Mesenchymal stem cell (in vitro differentiated cells and primary cell): ENCODE results near the gene ALK.

Source experiments
- DNase-seq: peaks from one replicate; pipeline ENCODE4 v3.0.0-alpha.2; 2013
- H2AFZ ChIP-seq: one replicate; pipeline ENCODE4 v1.6.1; 2013; ENCODE audit warnings: low read depth, mild to moderate bottlenecking, control low read depth, inconsistent platforms, low read length, moderate library complexity
- H2AK5ac ChIP-seq: 2 replicates; pipeline ENCODE4 v1.6.1; 2013; ENCODE audit warnings: low read length, moderate library complexity, mild to moderate bottlenecking, inconsistent platforms; ENCODE audit not compliant: severe bottlenecking
- H2BK120ac ChIP-seq: one replicate; pipeline ENCODE4 v1.6.1; 2013; ENCODE audit warnings: low read depth, mild to moderate bottlenecking, inconsistent platforms, low read length, moderate library complexity
- H2BK12ac ChIP-seq, 2 experiments: one replicate each; pipeline ENCODE4 v1.6.1; 2013; ENCODE audit warnings: inconsistent platforms in 2 of 2, low read length in 2 of 2, mild to moderate bottlenecking in 2 of 2, moderate library complexity in 2 of 2, control low read depth in 1 of 2
- H2BK15ac ChIP-seq: one replicate; pipeline ENCODE4 v1.6.1; 2013; ENCODE audit warnings: mild to moderate bottlenecking, low read depth, inconsistent platforms; ENCODE audit not compliant: poor library complexity, severe bottlenecking
- H2BK5ac ChIP-seq: 2 replicates; pipeline ENCODE4 v1.6.1; 2013; ENCODE audit warnings: low read depth, mild to moderate bottlenecking, low read length, control low read depth, inconsistent platforms; ENCODE audit not compliant: poor library complexity, severe bottlenecking
- H3K14ac ChIP-seq, 2 experiments: one replicate each; pipeline ENCODE4 v1.6.1; 2013; ENCODE audit warnings: inconsistent platforms in 2 of 2, low read length in 2 of 2, control low read depth in 1 of 2, mild to moderate bottlenecking in 1 of 2, moderate library complexity in 1 of 2
- H3K18ac ChIP-seq, 2 experiments: one replicate each; pipeline ENCODE4 v1.6.1; 2013; ENCODE audit warnings: inconsistent platforms in 2 of 2, low read length in 2 of 2, control low read depth in 1 of 2, low read depth in 1 of 2, mild to moderate bottlenecking in 1 of 2
- H3K23ac ChIP-seq, 2 experiments: one replicate each; pipeline ENCODE4 v1.6.1; 2013; ENCODE audit warnings: inconsistent platforms in 2 of 2, low read length in 2 of 2, mild to moderate bottlenecking in 2 of 2, moderate library complexity in 2 of 2, control low read depth in 1 of 2
- H3K27ac ChIP-seq: 2 replicates; pipeline ENCODE4 v1.5.1; 2013; ENCODE audit warnings: mild to moderate bottlenecking, moderate library complexity, low read length, control low read depth, inconsistent platforms; ENCODE audit not compliant: poor library complexity, severe bottlenecking
- H3K27me3 ChIP-seq, 2 experiments: 2 replicates each; pipeline versions ENCODE4 v1.6.1 to v1.7.0; 2013; ENCODE audit warnings: low read length in 2 of 2, mild to moderate bottlenecking in 2 of 2, moderate library complexity in 2 of 2, control low read depth in 1 of 2, inconsistent platforms in 1 of 2; ENCODE audit not compliant: control insufficient read depth in 1 of 2, insufficient read depth in 1 of 2
- H3K36me3 ChIP-seq, 2 experiments: 2 replicates each; pipeline versions ENCODE4 v1.6.1 to v1.7.0; 2013; ENCODE audit warnings: low read length in 2 of 2, control low read depth in 1 of 2, inconsistent platforms in 1 of 2, low read depth in 1 of 2, mild to moderate bottlenecking in 1 of 2; ENCODE audit not compliant: insufficient read depth in 2 of 2, control insufficient read depth in 1 of 2
- H3K4ac ChIP-seq, 2 experiments: one replicate each; pipeline ENCODE4 v1.6.1; 2013; ENCODE audit warnings: inconsistent platforms in 2 of 2, low read length in 2 of 2, mild to moderate bottlenecking in 2 of 2, moderate library complexity in 2 of 2, control low read depth in 1 of 2, low read depth in 1 of 2
- H3K4me1 ChIP-seq: 2 replicates; pipeline ENCODE4 v1.6.1; 2013; ENCODE audit warnings: low read depth, low read length, control low read depth; ENCODE audit not compliant: control insufficient read depth, insufficient read depth
- H3K4me2 ChIP-seq: 2 replicates; pipeline ENCODE4 v1.6.1; 2013; ENCODE audit warnings: low read length, mild to moderate bottlenecking, inconsistent platforms; ENCODE audit not compliant: poor library complexity, severe bottlenecking
- H3K4me3 ChIP-seq, 2 experiments: 2 replicates each; pipeline versions ENCODE4 v1.5.1 to v1.7.0; 2013; ENCODE audit warnings: low read length in 2 of 2, mild to moderate bottlenecking in 2 of 2, control low read depth in 1 of 2, low read depth in 1 of 2; ENCODE audit not compliant: insufficient read depth in 1 of 2
- H3K79me1 ChIP-seq: replicated peaks from 2 replicates; pipeline ENCODE4 v1.6.1; 2013; ENCODE audit warnings: mild to moderate bottlenecking, control low read depth, low read length, inconsistent platforms; ENCODE audit not compliant: poor library complexity, severe bottlenecking
- H3K9ac ChIP-seq: 2 replicates; pipeline ENCODE4 v1.7.0; 2013; ENCODE audit warnings: mild to moderate bottlenecking, low read length, moderate library complexity
- H3K9me3 ChIP-seq: 2 replicates; pipeline ENCODE4 v1.7.0; 2013; ENCODE audit warnings: mild to moderate bottlenecking, low read length; ENCODE audit not compliant: control insufficient read depth
- H4K8ac ChIP-seq: one replicate; pipeline ENCODE4 v1.6.1; 2013; ENCODE audit warnings: inconsistent platforms, mild to moderate bottlenecking, low read length, moderate library complexity
- H4K91ac ChIP-seq: one replicate; pipeline ENCODE4 v1.6.1; 2013; ENCODE audit warnings: mild to moderate bottlenecking, low read length, inconsistent platforms
- WGBS: methylation state at CpG from one replicate; pipeline ENCODE4 v1.1.7; 2013; ENCODE audit warnings: mixed read lengths; 5-methylcytosine and 5-hydroxymethylcytosine counted together

ALK gene

DNA sequence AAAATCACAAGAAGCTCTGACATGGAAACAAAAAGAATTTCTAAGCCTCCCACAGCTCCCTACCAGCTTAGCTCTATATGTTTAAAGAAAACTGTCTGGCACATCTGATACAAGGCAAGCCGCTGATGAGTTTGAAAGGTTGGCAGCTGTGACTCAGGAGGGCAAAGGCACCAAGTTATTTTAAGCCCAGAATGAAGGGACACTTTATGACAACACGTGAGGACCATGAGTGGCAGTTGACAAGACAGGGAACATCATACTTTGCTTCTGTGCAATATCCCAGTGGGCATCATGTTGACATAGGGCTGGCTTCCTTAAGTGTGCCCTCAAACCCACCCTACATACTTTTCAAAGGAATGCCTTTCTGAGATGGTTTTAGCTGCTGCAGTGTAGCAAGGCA is 533.3 kb downstream of the ALK start:
- H3K79me1 ChIP-seq, result no peaks in the 10 kb centered on the region

GRCh38 chr2:29382486-29382885 is 538.9 kb downstream of the ALK start:
- 69% methylated on average over 1 of the region's 2 CpGs for WGBS
- H2AK5ac ChIP-seq, result no peak overlapping the region
- H3K4ac ChIP-seq, result no peak overlapping the region
- peaks cover 0 to 4% of the 10 kb centered on the region in 2 experiments for H3K27me3 ChIP-seq
- no peak overlapping the region for H3K9ac ChIP-seq
- no peak overlapping the region for H3K4me3 ChIP-seq
- no peaks in the 10 kb centered on the region for H3K79me1 ChIP-seq
- no peak overlapping the region for H3K27ac ChIP-seq
- H2BK15ac ChIP-seq, result no peak overlapping the region
- no peak overlapping the region for H3K14ac ChIP-seq
- no peak overlapping the region for H2BK5ac ChIP-seq
- H3K36me3 ChIP-seq, result no peaks in the 10 kb centered on the region
- no peak overlapping the region for H4K8ac ChIP-seq
- H2BK12ac ChIP-seq, result no peak overlapping the region
- H3K23ac ChIP-seq, result no peak overlapping the region
- H2BK120ac ChIP-seq, result no peak overlapping the region
- H3K18ac ChIP-seq, result no peak overlapping the region
- H3K4me1 ChIP-seq, result no peaks in the 10 kb centered on the region
- no peak overlapping the region for H2AFZ ChIP-seq
- H3K9me3 ChIP-seq, result no peaks in the 10 kb centered on the region
- no peak overlapping the region for H3K4me2 ChIP-seq
- DNase-seq, result peak; percentile 3
- no peak overlapping the region for H4K91ac ChIP-seq

More for the DNA sequence above, 533.3 kb downstream of the ALK start:
- Histone ChIP-seq H4K91ac (no peak overlapping the region), H3K36me3 (no peaks in the 10 kb centered on the region), H3K4ac (no peak overlapping the region), H3K9me3 (no peaks in the 10 kb centered on the region), H3K14ac (no peak overlapping the region), H2BK12ac (no peak overlapping the region), H2AK5ac (no peak overlapping the region), H4K8ac (no peak overlapping the region), H3K4me1 (no peaks in the 10 kb centered on the region), H2BK15ac (no peak overlapping the region), H3K4me3 (no peak overlapping the region), H3K27me3 (no peaks in the 10 kb centered on the region), H3K9ac (no peak overlapping the region), H3K18ac (no peak overlapping the region), H2AFZ (no peak overlapping the region), H3K4me2 (no peak overlapping the region), H3K23ac (no peak overlapping the region), H2BK5ac (no peak overlapping the region), H3K27ac (no peak overlapping the region), H2BK120ac (no peak overlapping the region)
- 73% methylated on average over 2 of the region's 2 CpGs for WGBS
- DNase-seq, result no peak

GRCh38 chr2:29377788-29378187 is 543.6 kb downstream of the ALK start:
- Histone ChIP-seq H3K4me3 (no peak overlapping the region), H3K14ac (no peak overlapping the region), H3K79me1 (no peaks in the 10 kb centered on the region), H3K23ac (no peak overlapping the region), H3K27ac (no peak overlapping the region), H2BK12ac (no peak overlapping the region), H4K8ac (no peak overlapping the region), H3K4me1 (no peaks in the 10 kb centered on the region), H4K91ac (no peak overlapping the region), H3K4me2 (no peak overlapping the region), H2BK120ac (no peak overlapping the region), H2BK15ac (no peak overlapping the region), H2AFZ (no peak overlapping the region), H3K36me3 (no peaks in the 10 kb centered on the region), H3K9ac (no peak overlapping the region), H3K27me3 (peaks cover 0 to 4% of the 10 kb centered on the region in 2 experiments), H2BK5ac (no peak overlapping the region), H3K9me3 (no peaks in the 10 kb centered on the region), H3K4ac (no peak overlapping the region), H2AK5ac (no peak overlapping the region), H3K18ac (no peak overlapping the region)
- DNase-seq, result no peak
- 63% methylated on average over 1 of the region's 1 CpG for WGBS

- no peak overlapping the region for H3K4me2 ChIP-seq
- DNase-seq, result no peak
- H2BK120ac ChIP-seq, result no peak overlapping the region
- no peak overlapping the region for H4K8ac ChIP-seq
- no peak overlapping the region for H2BK5ac ChIP-seq
- no peaks in the 10 kb centered on the region for H3K79me1 ChIP-seq
- no peak overlapping the region for H3K23ac ChIP-seq
- H3K18ac ChIP-seq, result no peak overlapping the region
- no peak overlapping the region for H2BK12ac ChIP-seq
- H3K9me3 ChIP-seq, result no peaks in the 10 kb centered on the region
- H3K9ac ChIP-seq, result no peak overlapping the region
- H3K14ac ChIP-seq, result no peak overlapping the region
- no peak overlapping the region for H2AFZ ChIP-seq
- WGBS, result 81% methylated on average over 1 of the region's 2 CpGs
- H4K91ac ChIP-seq, result no peak overlapping the region
- no peaks in the 10 kb centered on the region for H3K4me1 ChIP-seq
- H2BK15ac ChIP-seq, result no peak overlapping the region
- H2AK5ac ChIP-seq, result no peak overlapping the region
- no peak overlapping the region for H3K4me3 ChIP-seq
- H3K4ac ChIP-seq, result no peak overlapping the region
- peaks cover 0 to 4% of the 10 kb centered on the region in 2 experiments for H3K27me3 ChIP-seq
- H3K36me3 ChIP-seq, result no peaks in the 10 kb centered on the region
- no peak overlapping the region for H3K27ac ChIP-seq
Measured at GRCh38 chr2:29376541-29376940, 544.8 kb downstream of the ALK start.
